HEK293T (cell line): ENCODE results near the gene NDUFAF7.
A peak's percentile ranks its signal among the peaks of the same experiment; 100 is the strongest.

ENCODE experiments used
- CTCF ChIA-PET: fragments of 350-600 bp; formaldehyde crosslinking; extraction: SDS; loops from one replicate; lab custom pipeline; 2021; ENCODE audit warnings: antibody characterized with exemption, inconsistent platforms; lab: Yijun Ruan, JAX
- POLR2A ChIA-PET: fragments of 350-600 bp; formaldehyde crosslinking; extraction: SDS; loops from one replicate; lab custom pipeline; 2020; ENCODE audit warnings: antibody characterized with exemption, inconsistent platforms; lab: Yijun Ruan, JAX
- DNase-seq: peaks from one replicate; pipeline ENCODE4 v3.0.0; 2012; ENCODE audit warnings: mixed read lengths; ENCODE audit errors: extremely low spot score
- ARNT ChIP-seq: fragments of 450-650 bp; IDR thresholded peaks from 2 replicates; pipeline ENCODE4 v1.6.1; 2017; ENCODE audit warnings: mild to moderate bottlenecking
- BHLHE40 ChIP-seq: fragments of 450-650 bp; IDR thresholded peaks from 2 replicates; pipeline ENCODE4 v1.6.1; 2016; ENCODE audit warnings: mild to moderate bottlenecking, moderate library complexity, borderline replicate concordance
- CTBP1 ChIP-seq: fragments of 450-650 bp; IDR thresholded peaks from 2 replicates; pipeline ENCODE4 v1.6.1; 2016; ENCODE audit warnings: borderline replicate concordance
- ELF4 ChIP-seq: fragments of 450-650 bp; IDR thresholded peaks from 2 replicates; pipeline ENCODE4 v1.6.1; 2017; ENCODE audit warnings: antibody characterized with exemption
- FOXA1 ChIP-seq: fragments of 450-650 bp; IDR thresholded peaks from 2 replicates; pipeline ENCODE4 v1.6.1; 2016; ENCODE audit warnings: mild to moderate bottlenecking
- FOXK2 ChIP-seq: fragments of 450-650 bp; IDR thresholded peaks from 2 replicates; pipeline ENCODE4 v1.6.1; 2016; ENCODE audit warnings: mild to moderate bottlenecking
- FOXM1 ChIP-seq: fragments of 450-650 bp; IDR thresholded peaks from 2 replicates; pipeline ENCODE4 v1.6.1; 2017; ENCODE audit warnings: mild to moderate bottlenecking, borderline replicate concordance
- HDGF ChIP-seq: fragments of 450-650 bp; IDR thresholded peaks from 2 replicates; pipeline ENCODE4 v1.6.1; 2017; ENCODE audit warnings: antibody characterized with exemption, borderline replicate concordance
- L3MBTL2 ChIP-seq: fragments of 450-650 bp; conservative IDR thresholded peaks from 2 replicates; pipeline ENCODE4 v1.6.1; 2016; ENCODE audit warnings: mild to moderate bottlenecking
- LEF1 ChIP-seq: fragments of 450-650 bp; IDR thresholded peaks from 2 replicates; pipeline ENCODE4 v1.6.1; 2017; ENCODE audit warnings: mild to moderate bottlenecking, borderline replicate concordance
- NFRKB ChIP-seq: fragments of 450-650 bp; IDR thresholded peaks from 2 replicates; pipeline ENCODE4 v1.6.1; 2016; ENCODE audit warnings: mild to moderate bottlenecking, moderate library complexity
- SP1 ChIP-seq: fragments of 450-650 bp; IDR thresholded peaks from 2 replicates; pipeline ENCODE4 v1.6.1; 2017
- SUZ12 ChIP-seq: fragments of 450-650 bp; IDR thresholded peaks from 2 replicates; pipeline ENCODE4 v1.6.1; 2016; ENCODE audit warnings: mild to moderate bottlenecking
- TARDBP ChIP-seq: fragments of 450-650 bp; IDR thresholded peaks from 2 replicates; pipeline ENCODE4 v1.6.1; 2016
- ZNF384 ChIP-seq: fragments of 450-650 bp; IDR thresholded peaks from 2 replicates; pipeline ENCODE4 v1.6.1; 2016
- TF ChIP-seq, protein P1 (sequence below): fragments of 450-650 bp; IDR thresholded peaks from 2 replicates; pipeline ENCODE4 v1.6.1; 2016

The NDUFAF7 gene, protein sequence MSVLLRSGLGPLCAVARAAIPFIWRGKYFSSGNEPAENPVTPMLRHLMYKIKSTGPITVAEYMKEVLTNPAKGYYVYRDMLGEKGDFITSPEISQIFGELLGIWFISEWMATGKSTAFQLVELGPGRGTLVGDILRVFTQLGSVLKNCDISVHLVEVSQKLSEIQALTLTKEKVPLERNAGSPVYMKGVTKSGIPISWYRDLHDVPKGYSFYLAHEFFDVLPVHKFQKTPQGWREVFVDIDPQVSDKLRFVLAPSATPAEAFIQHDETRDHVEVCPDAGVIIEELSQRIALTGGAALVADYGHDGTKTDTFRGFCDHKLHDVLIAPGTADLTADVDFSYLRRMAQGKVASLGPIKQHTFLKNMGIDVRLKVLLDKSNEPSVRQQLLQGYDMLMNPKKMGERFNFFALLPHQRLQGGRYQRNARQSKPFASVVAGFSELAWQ

DNA sequence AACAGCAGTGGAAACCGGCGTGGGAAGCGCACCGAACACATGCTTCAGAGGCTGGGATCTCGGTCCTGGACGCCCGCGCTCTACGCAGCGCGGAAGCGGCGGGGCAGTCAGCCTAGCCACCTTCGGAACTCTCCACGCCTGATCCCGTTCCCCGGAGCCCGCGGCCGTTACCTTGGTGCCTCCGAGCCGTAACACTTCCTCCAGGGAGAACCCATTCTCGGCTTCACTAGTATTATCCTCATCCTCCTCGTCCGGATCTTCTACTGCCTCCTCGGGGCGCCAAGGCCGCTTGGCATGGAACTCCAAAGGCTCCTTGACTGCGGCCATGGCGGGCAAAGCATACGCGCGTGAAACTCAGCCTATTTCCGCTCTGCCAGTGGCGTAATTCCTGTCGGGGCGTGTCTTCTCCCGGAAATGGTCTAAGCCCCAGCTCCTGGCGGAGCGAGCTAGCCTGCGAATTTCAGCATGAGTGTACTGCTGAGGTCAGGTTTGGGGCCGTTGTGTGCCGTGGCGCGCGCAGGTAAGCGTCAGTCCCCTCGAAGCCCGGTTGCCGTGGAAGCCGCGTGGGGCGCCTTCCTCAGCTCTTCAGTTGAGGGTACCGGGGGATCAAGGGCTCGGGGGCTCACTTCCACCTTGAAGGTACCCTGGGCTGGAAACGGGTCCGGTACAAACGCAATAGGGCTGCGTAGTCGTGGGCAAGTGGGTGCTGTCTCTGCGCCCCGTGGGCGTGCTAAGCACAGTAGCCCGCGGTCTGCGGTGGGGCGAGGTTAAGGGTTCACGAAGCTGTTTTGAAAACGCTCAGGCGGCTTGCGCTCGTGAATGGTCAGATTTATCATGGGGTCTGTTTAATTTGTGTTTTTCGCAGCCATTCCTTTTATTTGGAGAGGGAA lies at the start of gene NDUFAF7, which contains the start of gene CEBPZ:
Gene NDUFAF7, plus strand, starts transcription at position 418 of the 890 bp plus-strand sequence. Its CDS starts 48 bp downstream, at position 466.
Gene CEBPZ, minus strand, starts transcription at position 356 of the 890 bp plus-strand sequence. Its CDS starts 29 bp downstream, at position 327.
- TF ChIP-seq HDGF (no peak), ARNT (no peak), ELF4 (peak; percentile 56; the same call in 1 of the 2 replicates), SP1 (no peak), CTBP1 (no peak), L3MBTL2 (peak; percentile 88), TARDBP (no peak), SUZ12 (no peak)
- peak; percentile 93 for DNase-seq
- ChIA-PET CTCF (interaction anchor here (0.6 kb wide), 1 partner anchor 164 kb away, joined by 4 read pairs; no protein-coding TSS in a partner anchor), POLR2A (interaction anchor here (0.7 to 1.4 kb wide), 8 partner anchors 9 to 94 kb away, joined by 3 to 5 read pairs (median 4); partner anchors contain the start of gene EIF2AK2)

DNA sequence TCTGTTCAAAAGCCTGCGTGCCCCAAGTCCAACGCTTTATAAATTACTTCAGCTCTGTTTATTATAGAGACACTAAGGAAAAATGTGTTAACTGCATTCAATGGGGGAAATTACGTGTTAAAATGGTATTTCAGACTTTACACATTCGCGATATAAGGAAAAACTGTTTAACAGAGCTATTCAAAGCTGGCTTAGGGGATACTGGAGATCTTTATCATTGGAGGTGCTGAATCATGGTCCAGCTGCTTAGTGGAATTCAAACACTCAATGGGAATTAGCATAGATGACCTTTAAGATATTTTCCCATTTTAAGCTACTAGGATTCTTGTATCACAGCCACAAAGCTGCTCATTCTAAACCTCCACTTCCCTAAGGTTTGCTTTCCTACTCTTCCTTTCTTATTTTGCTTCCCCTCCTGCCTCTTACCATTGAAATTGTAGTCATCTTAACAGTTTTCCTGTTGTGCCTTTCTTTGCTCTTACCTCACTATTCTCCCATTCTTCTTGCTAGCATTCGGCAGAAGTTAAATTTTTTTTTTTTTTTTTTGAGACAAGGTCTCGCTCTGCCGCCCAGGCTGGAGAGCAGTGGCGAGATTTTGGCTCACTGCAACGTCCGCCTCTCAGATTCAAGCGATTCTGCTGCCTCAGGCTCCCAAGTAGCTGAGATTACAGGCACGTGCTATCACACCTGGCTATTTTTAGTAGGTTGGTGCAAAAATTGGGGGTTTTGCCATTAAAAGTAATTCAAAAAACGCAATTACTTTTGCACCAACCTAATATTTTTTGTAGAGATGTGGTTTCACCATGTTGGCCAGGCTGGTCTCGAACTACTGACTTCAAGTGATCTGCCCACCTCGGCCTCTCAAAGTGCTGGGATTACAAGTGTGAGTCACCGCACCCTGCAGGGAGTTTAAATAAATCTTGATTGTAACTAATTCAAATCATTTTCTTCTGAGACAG lies 49.5 kb upstream of the NDUFAF7 start:
- TF ChIP-seq L3MBTL2 (no peak), ELF4 (peak; percentile 62; the same call in 1 of the 2 replicates)
- DNase-seq, result no peak
- POLR2A ChIA-PET, result interaction anchor here (0.6 kb wide), 1 partner anchor 9 kb away, joined by 3 read pairs; no protein-coding TSS in a partner anchor
- CTCF ChIA-PET, result interaction anchor here (1.1 kb wide), 1 partner anchor 233 kb away, joined by 3 read pairs; no protein-coding TSS in a partner anchor

DNA sequence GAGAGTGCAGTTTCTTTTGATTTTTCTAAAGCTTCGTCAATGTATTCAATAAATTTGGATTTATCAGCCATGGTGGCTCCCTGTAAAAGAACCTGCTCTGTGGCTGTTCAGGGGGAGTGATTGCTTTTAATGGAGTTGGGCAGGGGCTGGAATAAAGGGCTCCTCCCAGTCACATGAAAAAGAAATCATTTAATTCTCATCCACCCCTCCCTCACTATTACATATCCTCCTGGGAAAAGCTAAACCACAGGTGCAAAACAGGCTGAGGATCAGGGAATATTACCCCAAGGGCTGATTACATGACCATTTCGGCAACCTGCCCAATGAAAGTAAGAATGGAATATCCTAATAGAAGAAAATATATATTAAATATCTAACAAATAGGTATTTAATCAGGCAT lies 42.9 kb upstream of the NDUFAF7 start, which contains the start of gene SULT6B1:
Gene SULT6B1, minus strand, starts transcription at position 101 of the 400 bp plus-strand sequence. Its CDS starts 30 bp downstream, at position 71.
- DNase-seq, result no peak
- POLR2A ChIA-PET, result no interaction called here
- CTCF ChIA-PET, result interaction anchor here (0.8 kb wide), 1 partner anchor 16 kb away, joined by 3 read pairs; no protein-coding TSS in a partner anchor
- TF ChIP-seq NFRKB, result no peak
- TF ChIP-seq, protein P1, sequence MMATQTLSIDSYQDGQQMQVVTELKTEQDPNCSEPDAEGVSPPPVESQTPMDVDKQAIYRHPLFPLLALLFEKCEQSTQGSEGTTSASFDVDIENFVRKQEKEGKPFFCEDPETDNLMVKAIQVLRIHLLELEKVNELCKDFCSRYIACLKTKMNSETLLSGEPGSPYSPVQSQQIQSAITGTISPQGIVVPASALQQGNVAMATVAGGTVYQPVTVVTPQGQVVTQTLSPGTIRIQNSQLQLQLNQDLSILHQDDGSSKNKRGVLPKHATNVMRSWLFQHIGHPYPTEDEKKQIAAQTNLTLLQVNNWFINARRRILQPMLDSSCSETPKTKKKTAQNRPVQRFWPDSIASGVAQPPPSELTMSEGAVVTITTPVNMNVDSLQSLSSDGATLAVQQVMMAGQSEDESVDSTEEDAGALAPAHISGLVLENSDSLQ, result no peak
- TF ChIP-seq FOXA1, result no peak
- no peak for TF ChIP-seq L3MBTL2
- TF ChIP-seq TARDBP, result no peak
- no peak for TF ChIP-seq ELF4
- no peak for TF ChIP-seq BHLHE40
- no peak for TF ChIP-seq FOXK2
- no peak for TF ChIP-seq SUZ12

DNA sequence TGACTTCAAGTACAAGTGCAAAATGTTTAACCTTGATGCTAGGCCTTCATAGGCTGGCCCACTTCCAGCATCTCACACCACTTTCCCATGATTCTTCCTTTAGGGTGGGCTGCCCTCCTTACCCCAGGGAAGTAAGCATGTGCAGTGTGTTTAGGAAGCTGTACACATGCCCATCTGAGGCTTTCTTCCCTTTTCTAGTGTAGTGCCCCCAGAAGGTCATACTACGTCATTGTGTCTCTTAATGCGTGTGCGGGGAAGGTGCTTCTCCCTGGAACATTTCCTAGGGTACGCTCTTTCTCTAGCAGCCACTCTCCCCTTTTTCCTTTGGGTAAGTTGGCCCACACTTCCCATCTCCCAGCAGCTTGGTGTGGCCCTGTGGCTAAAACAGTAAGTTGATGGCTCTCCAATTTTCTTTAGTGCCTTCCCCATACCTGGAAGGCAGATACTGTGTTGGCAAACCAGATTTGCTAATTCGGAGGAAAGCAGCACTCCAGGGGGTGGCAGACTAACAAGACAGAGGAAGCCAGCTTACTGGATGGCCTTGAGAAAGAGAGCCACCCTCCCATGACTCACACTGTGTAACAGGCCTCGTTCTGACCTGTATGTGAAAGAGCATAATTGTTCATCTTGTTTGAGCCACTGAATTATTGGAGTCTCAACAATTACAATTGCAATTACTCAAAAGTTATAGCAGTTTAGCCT lies 41.9 kb upstream of the NDUFAF7 start:
- no peak for TF ChIP-seq BHLHE40
- no peak for TF ChIP-seq ARNT
- TF ChIP-seq NFRKB, result no peak
- no peak for TF ChIP-seq FOXM1
- TF ChIP-seq LEF1, result no peak
- TF ChIP-seq SP1, result no peak
- TF ChIP-seq SUZ12, result no peak
- TF ChIP-seq TARDBP, result no peak
- TF ChIP-seq ELF4, result no peak
- TF ChIP-seq ZNF384, result no peak
- no peak for TF ChIP-seq CTBP1
- TF ChIP-seq FOXA1, result no peak
- TF ChIP-seq FOXK2, result no peak
- TF ChIP-seq HDGF, result no peak
- TF ChIP-seq, protein P1, result no peak
- no peak for TF ChIP-seq L3MBTL2
- DNase-seq, result no peak
- POLR2A ChIA-PET, result interaction anchor here (1.6 kb wide), 1 partner anchor 32 kb away, joined by 3 read pairs; no protein-coding TSS in a partner anchor
- CTCF ChIA-PET, result no interaction called here

DNA sequence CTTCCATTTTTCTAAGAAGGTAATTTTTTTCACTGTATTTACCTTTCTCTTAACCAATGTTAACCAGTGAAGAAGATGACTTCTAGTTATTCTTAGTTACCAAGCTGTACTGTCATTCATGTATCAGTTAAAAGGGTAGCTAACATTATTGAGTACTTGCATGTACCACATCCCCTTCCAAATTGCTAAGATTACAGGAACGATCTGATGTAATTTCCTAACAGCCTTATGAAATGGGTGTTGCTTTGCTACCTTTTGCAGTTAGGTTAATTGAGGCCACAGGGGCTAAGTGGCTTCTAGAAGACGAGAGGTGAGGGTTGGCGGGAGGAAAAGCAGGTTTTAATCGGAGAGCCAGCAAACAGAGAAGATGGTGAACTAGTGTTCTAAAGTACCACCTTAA lies 41.2 kb upstream of the NDUFAF7 start:
- ChIA-PET POLR2A (interaction anchor here (1.6 kb wide), 1 partner anchor 32 kb away, joined by 3 read pairs; no protein-coding TSS in a partner anchor), CTCF (interaction anchor here (0.6 kb wide), 1 partner anchor 15 kb away, joined by 5 read pairs; no protein-coding TSS in a partner anchor)
- DNase-seq, result no peak
- TF ChIP-seq NFRKB (no peak), FOXM1 (no peak), LEF1 (no peak), SP1 (no peak), ZNF384 (no peak), FOXA1 (no peak), FOXK2 (no peak), HDGF (no peak), BHLHE40 (no peak)
